K562 (cell line): ENCODE measurements around the gene KCNG1. TPM values are rescaled to one million over a fixed set of nuclear protein-coding genes. Genes with fewer than 3 reads are reported as not detected.

ENCODE experiments used
- CC2D1A ChIP-seq: fragments of 450-650 bp; IDR thresholded peaks from 2 replicates; pipeline ENCODE4 v1.6.1; 2017; ENCODE audit warnings: mild to moderate bottlenecking
- CHCHD3 ChIP-seq: fragments of 250-450 bp; sonication (Bioruptor Pico); IDR thresholded peaks from 2 replicates; pipeline ENCODE4 v2.1.2; 2022; ENCODE audit warnings: mild to moderate bottlenecking
- CUX1 ChIP-seq: fragments of 200-800 bp; sonication (Bioruptor generic); IDR thresholded peaks from 2 replicates; pipeline ENCODE4 v1.6.1; 2016; ENCODE audit warnings: missing genetic modification characterization, missing compliant biosample characterization
- EWSR1 ChIP-seq: fragments of 450-650 bp; IDR thresholded peaks from 2 replicates; pipeline ENCODE4 v1.6.1; 2018; ENCODE audit warnings: borderline replicate concordance, mild to moderate bottlenecking, low read depth, moderate library complexity; ENCODE audit not compliant: partially characterized antibody
- GABPB2 ChIP-seq: fragments of 250-450 bp; sonication (Bioruptor Pico); conservative IDR thresholded peaks from 2 replicates; pipeline ENCODE4 v1.5.1; 2021; ENCODE audit warnings: mild to moderate bottlenecking
- HNRNPL ChIP-seq: fragments of 200-400 bp; formaldehyde crosslinking; IDR thresholded peaks from 2 replicates; pipeline ENCODE4 v1.6.1; 2017; ENCODE audit warnings: low read depth, mild to moderate bottlenecking, low read length
- PHF8 ChIP-seq: fragments of 200-600 bp; sonication (generic); IDR thresholded peaks from 2 replicates; pipeline ENCODE4 v1.6.1; 2012; ENCODE audit warnings: mixed run types, mild to moderate bottlenecking, inconsistent platforms, low read length, moderate library complexity, borderline replicate concordance
- PRDM10 ChIP-seq: fragments of 450-650 bp; IDR thresholded peaks from 2 replicates; pipeline ENCODE4 v1.6.1; 2018; ENCODE audit not compliant: partially characterized antibody
- SP2 ChIP-seq: IDR thresholded peaks from 2 replicates; pipeline ENCODE4 v1.6.1; 2011; ENCODE audit warnings: mild to moderate bottlenecking, low read depth, low read length, moderate library complexity; ENCODE audit not compliant: poor library complexity, severe bottlenecking; ENCODE audit errors: extremely low read depth
- TCF7L2 ChIP-seq: fragments of 150-350 bp; IDR thresholded peaks from 2 replicates; pipeline ENCODE4 v1.6.1; 2016; ENCODE audit warnings: low read depth, mild to moderate bottlenecking, low read length, moderate library complexity
- ZNF511 ChIP-seq: sonication (generic); formaldehyde crosslinking; IDR thresholded peaks from 2 replicates; pipeline ENCODE4 v1.8.0; 2022; ENCODE audit warnings: mild to moderate bottlenecking, missing genetic modification reagents
- ZNF830 ChIP-seq: fragments of 250-450 bp; sonication (Bioruptor Pico); IDR thresholded peaks from 2 replicates; pipeline ENCODE4 v1.5.0; 2021; ENCODE audit warnings: mild to moderate bottlenecking
- polyA plus RNA-seq, 8 experiments: library from polyadenylated mRNA; depleted of rRNA in 4 of 8; stranded (reverse) in 5 of 8; unstranded in 3 of 8; fragments of >200 nt; fragmentation: Nextera tagmentation in 2 of 8; fragmentation: Illumina TruSeq in 1 of 8; extraction: Ambion mirVana in 2 of 8; extraction: Trizol in 1 of 8; gene quantifications; 2 replicates each; pipeline versions ENCODE4 v1.2.1 to v1.2.3, GENCODE V29; 2011 to 2014; ENCODE audit warnings: inconsistent platforms in 1 of 8, missing spikeins in 1 of 8
- total RNA-seq, 7 experiments: library from RNA; depleted of rRNA in 6 of 7; stranded (reverse); fragments of >200 nt in 6 of 7; fragmentation: Illumina TruSeq in 2 of 7; extraction: Trizol in 2 of 7; gene quantifications; 2 replicates each; pipeline versions ENCODE4 v1.2.1 to v1.2.3, GENCODE V29; 2011 to 2021; ENCODE audit warnings: low replicate concordance in 1 of 7
- TF ChIP-seq, protein P1 (sequence below), 2 experiments: fragments of 450-650 bp; conservative IDR thresholded peaks; 2 replicates each; pipeline ENCODE4 v1.6.1; 2017; ENCODE audit warnings: mild to moderate bottlenecking in 2 of 2, moderate library complexity in 2 of 2

Gene KCNG1
- total and polyA plus RNA-seq, 9 of the 15 experiments (the other 6 are each of a cell fraction or from before 2014, with no cell fraction given) = 0.06 to 1.5 (median 0.22) TPM; not detected in 2

DNA sequence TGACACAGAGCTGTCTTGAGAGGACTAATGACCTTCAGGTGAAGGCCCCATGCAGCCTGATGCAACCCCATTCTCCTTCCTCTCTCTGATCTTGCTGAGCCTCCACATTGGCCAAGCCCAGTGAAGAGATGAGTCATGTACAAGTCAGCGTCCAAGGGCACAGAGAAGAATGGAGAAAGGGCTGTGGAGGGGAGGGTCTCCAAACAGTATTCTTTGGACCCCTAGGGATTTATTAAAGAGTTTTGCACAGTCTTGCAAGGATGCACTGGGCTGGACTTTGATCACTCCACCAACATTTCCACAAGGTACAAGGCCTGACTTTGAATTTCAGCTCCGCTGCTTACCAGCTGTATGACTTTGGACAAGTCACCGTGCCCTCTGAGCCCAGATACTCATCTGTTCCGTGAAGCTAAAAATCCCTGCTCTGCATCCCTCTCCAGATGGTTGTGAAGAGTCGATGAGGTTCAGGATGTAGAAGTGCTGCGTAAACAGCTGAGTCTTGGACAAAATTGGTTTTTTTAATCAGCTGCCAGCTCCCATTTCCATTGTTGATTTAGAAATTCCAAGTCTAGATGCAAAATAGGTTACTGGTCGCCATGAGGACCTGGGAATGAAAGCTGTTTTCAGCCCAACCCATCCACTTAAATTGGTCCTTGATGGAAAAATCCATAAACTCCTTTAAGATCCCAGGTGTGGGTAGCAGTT, 14.1 kb upstream of the KCNG1 start (continued):
- TF ChIP-seq CUX1 (CRISPR knock-in tag) = no peak
- TF ChIP-seq EWSR1 = no peak
- no peak for TF ChIP-seq ZNF511
- TF ChIP-seq HNRNPL = no peak
- no peak for TF ChIP-seq CC2D1A
- TF ChIP-seq, protein P1, sequence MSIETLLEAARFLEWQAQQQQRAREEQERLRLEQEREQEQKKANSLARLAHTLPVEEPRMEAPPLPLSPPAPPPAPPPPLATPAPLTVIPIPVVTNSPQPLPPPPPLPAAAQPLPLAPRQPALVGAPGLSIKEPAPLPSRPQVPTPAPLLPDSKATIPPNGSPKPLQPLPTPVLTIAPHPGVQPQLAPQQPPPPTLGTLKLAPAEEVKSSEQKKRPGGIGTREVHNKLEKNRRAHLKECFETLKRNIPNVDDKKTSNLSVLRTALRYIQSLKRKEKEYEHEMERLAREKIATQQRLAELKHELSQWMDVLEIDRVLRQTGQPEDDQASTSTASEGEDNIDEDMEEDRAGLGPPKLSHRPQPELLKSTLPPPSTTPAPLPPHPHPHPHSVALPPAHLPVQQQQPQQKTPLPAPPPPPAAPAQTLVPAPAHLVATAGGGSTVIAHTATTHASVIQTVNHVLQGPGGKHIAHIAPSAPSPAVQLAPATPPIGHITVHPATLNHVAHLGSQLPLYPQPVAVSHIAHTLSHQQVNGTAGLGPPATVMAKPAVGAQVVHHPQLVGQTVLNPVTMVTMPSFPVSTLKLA (conservative IDR thresholded peaks at IDR 0.05) = no peak
- TF ChIP-seq GABPB2 (CRISPR knock-in tag) = no peak
- TF ChIP-seq PHF8 = no peak
- TF ChIP-seq CHCHD3 (CRISPR knock-in tag) = no peak
- no peak for TF ChIP-seq ZNF830 (CRISPR knock-in tag)
- no peak for TF ChIP-seq TCF7L2
- TF ChIP-seq SP2 = no peak
- no peak for TF ChIP-seq PRDM10
- TF ChIP-seq, all 486 proteins: peak for 34
